OCI-LY3 (cell line): ENCODE data around the gene CAVIN2.

Experiments used
- H2AFZ ChIP-seq: fragments of 200-600, 300-600 bp; shearing (Covaris generic); 2 replicates; pipeline ENCODE4 v1.6.0; 2014; ENCODE audit warnings: antibody characterized with exemption, low read depth, low read length
- H3K27ac ChIP-seq: fragments of 200-600, 300-600 bp; sonication (generic); 2 replicates; pipeline ENCODE4 v1.5.1; 2014; ENCODE audit warnings: mild to moderate bottlenecking, low read length, moderate library complexity, mixed read lengths
- H3K27me3 ChIP-seq: fragments of 200-600, 300-600 bp; sonication (generic); 2 replicates; pipeline ENCODE4 v1.6.1; 2014; ENCODE audit warnings: low read depth, low read length, mixed read lengths
- H3K36me3 ChIP-seq: fragments of 200-600, 300-600 bp; sonication (generic); replicated peaks from 2 replicates; pipeline ENCODE3; 2014; ENCODE audit warnings: low read depth, low read length, mixed read lengths
- H3K4me1 ChIP-seq: fragments of 300-600, 200-600 bp; sonication (generic); 2 replicates; pipeline ENCODE4 v1.6.1; 2014; ENCODE audit warnings: low read length, mixed read lengths
- H3K4me2 ChIP-seq: fragments of 200-600, 300-600 bp; sonication (generic); 2 replicates; pipeline ENCODE4 v1.6.1; 2014; ENCODE audit warnings: low read length, mixed read lengths
- H3K4me3 ChIP-seq: fragments of 300-600, 200-600 bp; sonication (generic); 2 replicates; pipeline ENCODE4 v1.5.1; 2014; ENCODE audit warnings: antibody characterized with exemption, mild to moderate bottlenecking, low read length, moderate library complexity
- H3K79me2 ChIP-seq: fragments of 300-600, 200-600 bp; shearing (Covaris generic); 2 replicates; pipeline ENCODE4 v1.6.1; 2014; ENCODE audit warnings: mild to moderate bottlenecking, low read length, mixed read lengths
- H3K9ac ChIP-seq: fragments of 300-600, 200-600 bp; shearing (Covaris generic); 2 replicates; pipeline ENCODE4 v1.6.0; 2014; ENCODE audit warnings: mild to moderate bottlenecking, low read length, moderate library complexity
- H3K9me3 ChIP-seq: fragments of 200-600, 300-600 bp; shearing (Covaris generic); 2 replicates; pipeline ENCODE4 v1.6.1; 2014; ENCODE audit warnings: low read length, mixed read lengths; ENCODE audit not compliant: insufficient read depth
- H4K20me1 ChIP-seq: fragments of 200-600, 300-600 bp; sonication (generic); 2 replicates; pipeline ENCODE4 v1.6.1; 2016; ENCODE audit warnings: low read length, mixed read lengths; ENCODE audit not compliant: insufficient read depth
- EZH2phosphoT487 ChIP-seq: fragments of 200-600 bp; shearing (Covaris generic); IDR thresholded peaks from 2 replicates; pipeline ENCODE4 v1.6.1; 2018; ENCODE audit warnings: antibody characterized with exemption, mixed run types, low read depth
- TF ChIP-seq, protein P1 (sequence below): fragments of 200-600, 300-600 bp; sonication (generic); IDR thresholded peaks from 2 replicates; pipeline ENCODE4 v1.5.1; 2014; ENCODE audit warnings: antibody characterized with exemption, low read length, low read depth

CAVIN2 gene

DNA sequence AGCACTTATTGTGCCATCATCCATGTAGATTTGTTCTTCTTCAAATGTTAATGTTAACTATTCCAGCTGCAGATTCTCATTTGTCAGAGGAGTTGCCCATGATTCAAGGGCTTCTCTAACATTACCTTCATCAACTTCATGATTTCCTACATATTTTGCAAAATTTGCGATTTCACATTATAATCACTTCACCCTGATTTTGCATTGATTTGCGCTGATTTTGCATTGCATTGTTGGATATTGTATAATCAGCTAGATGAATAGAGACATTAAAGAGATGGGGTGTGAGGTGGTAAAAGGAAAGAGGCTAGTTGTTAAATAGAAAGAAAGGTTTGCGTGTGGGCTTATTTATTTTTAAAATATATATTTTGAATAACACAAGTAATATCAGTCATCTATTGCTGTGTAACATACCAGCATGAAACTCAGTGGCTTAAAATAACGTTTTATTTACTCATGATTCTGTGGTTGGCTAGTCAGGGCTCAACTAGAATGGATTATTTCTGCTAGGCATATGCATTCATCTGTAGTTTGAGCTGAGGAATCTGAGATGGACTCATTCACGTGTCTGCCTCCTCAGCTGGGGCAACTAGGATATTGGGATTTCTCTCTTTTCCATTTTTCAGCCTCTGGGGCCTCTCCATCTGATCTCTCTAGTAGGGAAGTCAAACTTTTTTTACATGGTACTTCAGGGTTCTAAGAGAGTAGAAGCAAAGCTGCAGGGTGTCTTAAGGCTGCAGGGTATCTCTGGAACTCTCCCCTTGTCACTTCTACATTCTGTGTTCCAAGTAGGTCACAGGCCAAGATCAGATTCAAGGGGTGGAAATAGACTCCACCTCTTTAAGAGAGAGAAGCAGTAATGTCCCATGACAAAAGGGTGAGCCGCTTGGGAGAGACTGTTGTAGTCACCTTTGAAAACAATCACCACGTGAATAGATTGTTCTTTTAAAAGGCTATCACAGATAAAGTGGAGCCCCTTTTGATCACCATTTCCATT, 2.2 kb upstream of the CAVIN2 start:
- no peaks in the 10 kb centered on the region for H3K27me3 ChIP-seq
- H3K9ac ChIP-seq = no peak overlapping the region
- no peaks in the 10 kb centered on the region for H3K79me2 ChIP-seq
- H3K27ac ChIP-seq = no peak overlapping the region
- no peaks in the 10 kb centered on the region for H4K20me1 ChIP-seq
- no peak overlapping the region for H3K4me3 ChIP-seq
- no peaks in the 10 kb centered on the region for H3K36me3 ChIP-seq
- H3K4me2 ChIP-seq = no peak overlapping the region
- no peak overlapping the region for H2AFZ ChIP-seq
- no peaks in the 10 kb centered on the region for H3K9me3 ChIP-seq
- H3K4me1 ChIP-seq = peaks cover 8% of the 10 kb centered on the region; the same call in 1 of the 2 replicates
- TF ChIP-seq EZH2phosphoT487 = no peak
- TF ChIP-seq, protein P1, sequence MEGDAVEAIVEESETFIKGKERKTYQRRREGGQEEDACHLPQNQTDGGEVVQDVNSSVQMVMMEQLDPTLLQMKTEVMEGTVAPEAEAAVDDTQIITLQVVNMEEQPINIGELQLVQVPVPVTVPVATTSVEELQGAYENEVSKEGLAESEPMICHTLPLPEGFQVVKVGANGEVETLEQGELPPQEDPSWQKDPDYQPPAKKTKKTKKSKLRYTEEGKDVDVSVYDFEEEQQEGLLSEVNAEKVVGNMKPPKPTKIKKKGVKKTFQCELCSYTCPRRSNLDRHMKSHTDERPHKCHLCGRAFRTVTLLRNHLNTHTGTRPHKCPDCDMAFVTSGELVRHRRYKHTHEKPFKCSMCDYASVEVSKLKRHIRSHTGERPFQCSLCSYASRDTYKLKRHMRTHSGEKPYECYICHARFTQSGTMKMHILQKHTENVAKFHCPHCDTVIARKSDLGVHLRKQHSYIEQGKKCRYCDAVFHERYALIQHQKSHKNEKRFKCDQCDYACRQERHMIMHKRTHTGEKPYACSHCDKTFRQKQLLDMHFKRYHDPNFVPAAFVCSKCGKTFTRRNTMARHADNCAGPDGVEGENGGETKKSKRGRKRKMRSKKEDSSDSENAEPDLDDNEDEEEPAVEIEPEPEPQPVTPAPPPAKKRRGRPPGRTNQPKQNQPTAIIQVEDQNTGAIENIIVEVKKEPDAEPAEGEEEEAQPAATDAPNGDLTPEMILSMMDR = no peak

DNA sequence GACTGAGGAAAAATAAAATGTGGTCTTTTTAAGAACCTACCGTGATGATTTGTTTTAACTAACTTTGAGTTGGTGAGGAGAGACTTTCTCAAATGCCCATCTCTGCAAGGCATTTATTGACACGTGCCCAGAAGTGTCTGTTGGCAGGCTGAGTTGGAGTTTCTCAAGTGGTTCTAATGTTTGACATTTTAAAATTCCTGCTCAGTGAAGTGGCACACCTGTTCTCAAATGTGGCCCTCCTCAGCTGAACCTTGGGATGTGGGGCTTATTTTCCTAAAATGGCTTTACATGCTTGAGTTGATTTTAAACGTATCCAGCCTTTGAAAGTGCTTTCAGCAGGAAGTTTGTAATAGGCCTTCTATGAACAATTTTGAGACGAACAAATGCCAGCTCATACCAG, 876 bp upstream of the CAVIN2 start:
- Histone ChIP-seq H3K27ac (no peak overlapping the region), H3K9me3 (no peaks in the 10 kb centered on the region), H3K4me2 (no peak overlapping the region), H3K4me1 (peaks cover 8% of the 10 kb centered on the region; the same call in 1 of the 2 replicates), H3K79me2 (no peaks in the 10 kb centered on the region), H2AFZ (no peak overlapping the region), H3K4me3 (no peak overlapping the region), H3K36me3 (no peaks in the 10 kb centered on the region), H4K20me1 (no peaks in the 10 kb centered on the region), H3K9ac (no peak overlapping the region), H3K27me3 (no peaks in the 10 kb centered on the region)
- TF ChIP-seq, protein P1 = no peak
- no peak for TF ChIP-seq EZH2phosphoT487

DNA sequence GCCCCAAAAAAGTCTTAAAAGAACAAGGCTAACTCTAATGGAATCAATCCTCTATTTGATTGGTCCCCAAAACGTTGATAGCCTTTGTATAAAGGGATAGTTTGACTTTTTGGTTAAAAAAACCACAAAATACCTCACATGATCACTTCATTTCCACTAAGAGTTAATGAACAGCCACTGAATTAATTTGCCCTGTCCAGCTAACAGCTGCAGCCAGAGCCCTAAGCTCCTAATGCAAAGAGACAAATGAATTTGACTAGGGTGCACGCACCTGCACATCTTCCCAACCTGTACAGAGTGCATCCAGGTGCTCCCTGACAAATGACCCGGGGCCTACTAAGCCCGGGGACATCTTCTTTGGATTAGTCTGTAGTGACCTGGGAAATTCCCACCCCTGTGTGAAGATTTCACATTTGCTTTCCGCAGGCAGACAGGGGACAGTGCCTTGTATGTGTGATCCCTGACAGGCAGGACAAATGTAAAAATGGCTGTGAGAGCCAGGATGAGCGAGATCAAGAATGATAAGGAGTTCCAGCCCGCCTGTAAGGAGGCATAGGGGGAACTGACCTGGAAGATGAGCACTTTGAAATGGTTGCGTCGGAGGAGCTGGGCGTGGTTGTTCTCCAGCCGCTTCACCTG, 893 bp downstream of the CAVIN2 start:
- Histone ChIP-seq H3K27me3 (no peaks in the 10 kb centered on the region), H3K9me3 (no peaks in the 10 kb centered on the region), H2AFZ (no peak overlapping the region), H4K20me1 (no peaks in the 10 kb centered on the region), H3K36me3 (no peaks in the 10 kb centered on the region), H3K4me2 (no peak overlapping the region), H3K9ac (no peak overlapping the region), H3K4me1 (peaks cover 8% of the 10 kb centered on the region; the same call in 1 of the 2 replicates), H3K79me2 (no peaks in the 10 kb centered on the region), H3K27ac (no peak overlapping the region), H3K4me3 (no peak overlapping the region)
- TF ChIP-seq, protein P1 = no peak
- TF ChIP-seq EZH2phosphoT487 = no peak

DNA sequence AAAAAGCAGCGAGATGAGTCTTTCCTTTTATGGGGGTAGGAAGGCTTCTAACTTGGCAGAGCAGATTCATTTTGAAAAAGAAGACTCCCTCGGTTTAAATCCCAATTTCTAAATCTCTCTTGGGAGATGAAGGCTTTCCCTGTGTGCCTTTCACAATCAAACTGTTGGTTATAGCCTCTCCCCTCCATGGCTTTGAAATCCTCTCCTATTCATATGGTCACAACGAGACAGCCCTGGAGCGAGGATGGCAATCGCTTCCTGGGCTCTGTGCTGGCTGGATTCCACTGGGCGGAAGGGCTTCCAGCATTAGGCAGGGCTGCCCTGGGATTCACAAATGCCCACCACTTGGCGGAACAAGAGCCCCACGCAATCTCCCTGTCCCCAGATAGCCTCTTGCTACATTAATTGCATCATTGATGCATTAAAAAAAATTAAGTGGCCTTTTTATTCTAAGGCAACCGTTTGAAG, 1.6 kb downstream of the CAVIN2 start:
- no peaks in the 10 kb centered on the region for H3K36me3 ChIP-seq
- H3K9ac ChIP-seq = no peak overlapping the region
- TF ChIP-seq, protein P1 = no peak
- TF ChIP-seq EZH2phosphoT487 = no peak
- peaks cover 8% of the 10 kb centered on the region; the same call in 1 of the 2 replicates for H3K4me1 ChIP-seq
- H3K27ac ChIP-seq = no peak overlapping the region
- H2AFZ ChIP-seq = no peak overlapping the region
- no peak overlapping the region for H3K4me3 ChIP-seq
- no peaks in the 10 kb centered on the region for H3K9me3 ChIP-seq
- H3K27me3 ChIP-seq = no peaks in the 10 kb centered on the region
- no peaks in the 10 kb centered on the region for H3K79me2 ChIP-seq
- H3K4me2 ChIP-seq = no peak overlapping the region
- H4K20me1 ChIP-seq = no peaks in the 10 kb centered on the region
